Fibroblast of mammary gland (primary cell): ENCODE results near the gene FEM1A.

Source experiments
- DNase-seq: peaks from one replicate; pipeline ENCODE4 v3.0.0-alpha.2; 2010; ENCODE audit warnings: low read depth
- H3K4me3 ChIP-seq: 2 replicates; pipeline ENCODE4 v1.5.1; 2011; ENCODE audit warnings: low read depth, mild to moderate bottlenecking, low read length, moderate library complexity; ENCODE audit not compliant: control insufficient read depth
- CTCF ChIP-seq: conservative IDR thresholded peaks from 2 replicates; pipeline ENCODE4 v1.5.1; 2011; ENCODE audit warnings: low read depth, low read length, inconsistent platforms; ENCODE audit not compliant: control insufficient read depth, insufficient read depth

Gene FEM1A

GRCh38 chr19:4759388-4760284 is 31.9 kb upstream of the FEM1A start:
- TF ChIP-seq CTCF, result no peak
- peak overlapping the region; percentile 12 for H3K4me3 ChIP-seq
- DNase-seq, result peak; percentile 77

- no peak overlapping the region for H3K4me3 ChIP-seq
- no peak for DNase-seq
- TF ChIP-seq CTCF, result no peak
These were observed 31.3 kb upstream of the FEM1A start for GRCh38 chr19:4760285-4760650.

GRCh38 chr19:4763021-4763420 is 28.5 kb upstream of the FEM1A start:
- H3K4me3 ChIP-seq, result no peak overlapping the region
- DNase-seq, result no peak
- no peak for TF ChIP-seq CTCF

- H3K4me3 ChIP-seq, result no peak overlapping the region
- no peak for DNase-seq
- TF ChIP-seq CTCF, result no peak
These were observed 27.2 kb upstream of the FEM1A start for GRCh38 chr19:4764393-4764660.

GRCh38 chr19:4768934-4769777 is 22.4 kb upstream of the FEM1A start:
- TF ChIP-seq CTCF, result no peak
- DNase-seq, result peak; percentile 81
- H3K4me3 ChIP-seq, result no peak overlapping the region

GRCh38 chr19:4772566-4772965 is 19.0 kb upstream of the FEM1A start:
- TF ChIP-seq CTCF, result no peak
- DNase-seq, result no peak

More at GRCh38 chr19:4772566-4772965, 19.0 kb upstream of the FEM1A start:
- no peak overlapping the region for H3K4me3 ChIP-seq
